Measurements from ENCODE around the gene OVAAL.
A peak's percentile ranks its signal among the peaks of the same experiment; 100 is the strongest.
"Not testable (repeated sequence)": the region's sequence is repeated elsewhere in the genome, so short reads cannot be mapped to it uniquely, and the experiment has no call there.

OVAAL gene

DNA sequence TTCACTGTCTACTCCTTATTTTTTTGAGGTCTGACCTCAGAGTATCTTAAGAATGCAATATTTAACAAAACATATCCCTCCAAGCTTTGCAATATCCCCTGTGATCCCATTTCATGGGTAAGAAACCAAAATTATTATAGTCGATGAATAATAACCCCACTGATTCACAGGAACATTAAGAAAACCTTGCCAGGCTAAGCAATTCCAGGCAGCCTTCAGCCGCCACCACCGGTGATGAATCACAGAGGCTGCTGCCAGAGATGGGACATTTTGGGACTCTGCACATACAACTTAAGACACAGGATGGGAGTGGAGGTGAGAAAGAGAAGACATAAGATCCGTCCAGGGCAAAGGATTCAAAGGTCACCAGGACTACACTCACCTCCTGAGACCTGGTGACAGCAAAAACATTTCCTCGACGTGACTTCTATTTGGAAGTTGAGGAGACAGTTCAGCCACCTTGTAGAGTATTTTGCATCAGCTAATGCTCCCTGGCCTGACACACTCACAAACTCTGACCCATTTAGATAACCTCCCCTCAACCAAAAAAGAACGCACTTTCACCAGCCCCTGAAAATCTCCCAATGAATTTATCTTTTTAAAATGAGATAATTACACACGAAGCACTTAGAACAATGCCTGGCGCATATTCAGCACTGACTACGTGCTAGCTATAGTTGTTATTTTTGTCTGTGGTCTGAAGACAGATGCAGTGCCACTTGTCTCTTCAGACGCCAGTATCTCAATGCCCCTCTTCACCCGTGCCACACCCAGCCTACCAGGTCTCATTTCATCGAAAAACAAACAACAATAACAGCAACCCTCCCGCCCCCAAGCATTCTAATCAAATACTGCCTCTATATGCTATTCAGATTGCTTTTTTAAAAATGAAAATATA, 17.8 kb upstream of the OVAAL start:
- no peak for DNase-seq (ENCODE audit: low read depth, low spot score)

DNA sequence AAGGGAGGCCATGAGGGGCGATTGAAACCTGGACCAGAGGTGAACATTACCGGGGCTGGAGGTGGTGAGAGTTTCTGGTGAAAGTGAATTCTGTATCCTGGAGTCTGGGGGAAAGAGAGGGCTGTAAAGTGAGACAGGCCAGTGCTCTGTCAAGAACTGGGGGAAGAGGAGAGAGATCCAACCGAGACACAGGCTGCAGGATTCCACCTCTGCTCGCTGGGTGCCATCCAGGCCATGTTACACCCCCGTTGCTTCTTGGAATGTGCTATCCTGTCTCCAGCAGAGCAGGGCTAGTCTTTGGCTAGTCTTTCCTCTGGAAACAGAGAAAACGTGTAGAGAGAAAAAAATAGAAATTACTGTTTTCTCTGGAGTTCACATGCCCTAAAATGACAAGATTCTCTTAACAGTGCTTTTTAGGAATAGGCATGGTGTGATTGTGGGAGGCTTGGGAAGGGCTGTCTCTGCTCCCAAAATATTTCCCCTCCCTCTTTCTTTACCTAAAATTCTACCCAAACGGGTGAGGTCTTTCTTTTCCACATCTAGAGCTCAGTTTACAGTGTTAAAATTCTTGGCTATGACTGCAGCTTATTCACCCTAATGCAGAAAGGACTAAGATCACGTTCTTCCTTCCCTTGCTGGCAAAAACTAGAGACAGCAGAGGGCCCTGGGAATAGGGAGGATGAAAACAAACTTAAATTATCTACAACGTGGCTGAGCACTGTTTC, 16.5 kb upstream of the OVAAL start:
- DNase-seq (ENCODE audit: low read depth, low spot score), result peak; percentile 7

DNA sequence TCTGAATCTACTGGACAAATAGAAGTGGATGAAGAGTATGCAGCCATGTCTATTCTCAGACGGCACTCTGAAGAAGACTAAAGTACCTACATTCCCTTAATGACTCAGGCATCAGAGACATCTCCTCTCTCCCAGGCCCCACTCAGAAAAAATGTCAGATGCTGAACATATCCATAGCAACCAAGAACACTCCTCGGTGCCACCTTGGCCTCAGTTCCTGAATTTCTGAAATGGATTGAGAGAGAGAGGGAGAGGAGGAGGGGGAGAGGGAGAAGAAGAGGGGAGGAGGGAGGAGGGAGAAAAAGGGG, 16.0 kb upstream of the OVAAL start:
- DNase-seq (ENCODE audit: low read depth, low spot score), result no peak

- no peak for DNase-seq (ENCODE audit: low read depth, low spot score)
Measured at GRCh38 chr1:180544050-180544449, 14.7 kb upstream of the OVAAL start.

DNA sequence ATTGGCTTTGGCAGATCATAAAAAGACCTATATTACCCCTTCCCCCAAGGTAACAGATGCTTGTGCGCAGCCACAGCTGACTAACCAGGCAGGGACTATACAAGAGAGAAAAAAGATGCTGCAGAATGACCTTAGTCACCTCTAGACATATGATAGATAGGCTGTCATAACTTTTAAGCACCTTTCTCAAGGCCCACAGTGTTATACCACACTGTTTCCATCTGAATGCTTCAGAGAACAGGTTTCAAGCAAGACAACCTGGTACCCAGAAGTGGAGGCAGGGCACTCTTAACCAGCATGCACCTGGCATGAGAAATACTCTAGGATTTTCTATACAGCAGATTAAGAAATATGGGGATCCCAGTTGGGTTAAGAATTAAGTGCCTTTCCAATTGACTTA, 12.8 kb upstream of the OVAAL start:
- no peak for DNase-seq (ENCODE audit: low read depth, low spot score)

- no peak for DNase-seq (ENCODE audit: low read depth, low spot score)
Measured at GRCh38 chr1:180548686-180549317, 10.0 kb upstream of the OVAAL start.

GRCh38 chr1:180549770-180550169, 9.0 kb upstream of the OVAAL start:
- not testable (repeated sequence) for DNase-seq (ENCODE audit: low read depth, low spot score)

DNA sequence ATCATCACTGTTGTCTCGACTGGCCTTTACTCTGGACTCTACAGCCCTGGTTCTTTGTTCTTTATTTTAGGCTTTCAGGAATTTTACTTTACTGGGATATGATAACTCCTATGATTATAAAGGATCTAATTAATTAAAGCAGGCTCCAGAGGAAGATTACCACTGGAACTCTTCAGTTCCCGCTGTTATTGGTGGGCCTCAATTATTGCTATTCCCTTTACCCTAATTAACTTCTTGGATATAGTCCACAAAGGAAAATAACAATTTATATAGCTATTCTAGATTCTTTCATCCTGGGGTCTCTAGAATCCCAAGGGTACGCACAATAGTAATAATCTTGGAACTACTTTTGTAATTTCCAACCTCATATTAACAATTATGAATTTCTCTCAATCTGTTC, 8.5 kb upstream of the OVAAL start:
- no peak for DNase-seq (ENCODE audit: low read depth, low spot score)

GRCh38 chr1:180551997-180552396, 6.8 kb upstream of the OVAAL start:
- no peak for DNase-seq (ENCODE audit: low read depth, low spot score)

- DNase-seq (ENCODE audit: low read depth, low spot score), result not testable (repeated sequence)
Measured at GRCh38 chr1:180553046-180553445, 5.7 kb upstream of the OVAAL start.

DNA sequence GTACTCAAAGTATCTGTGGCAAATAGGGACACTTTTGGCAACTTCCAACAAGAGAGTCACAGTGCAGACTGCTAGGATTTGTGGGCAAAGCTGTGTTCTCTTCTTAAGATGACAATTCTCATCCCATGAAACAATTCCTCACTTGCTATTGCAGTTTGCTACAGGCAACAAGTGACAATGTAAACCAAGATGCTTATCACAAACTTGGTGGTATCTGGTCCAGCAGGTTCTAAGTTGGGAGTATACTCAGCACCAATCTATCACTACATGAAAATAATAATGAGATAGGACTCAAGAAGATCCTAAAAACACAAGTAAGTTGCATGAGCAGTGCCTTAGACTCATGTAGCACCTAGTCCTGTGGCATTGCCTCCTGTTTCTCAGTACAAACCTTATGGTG, 3.4 kb upstream of the OVAAL start:
- no peak for DNase-seq (ENCODE audit: low read depth, low spot score)

DNA sequence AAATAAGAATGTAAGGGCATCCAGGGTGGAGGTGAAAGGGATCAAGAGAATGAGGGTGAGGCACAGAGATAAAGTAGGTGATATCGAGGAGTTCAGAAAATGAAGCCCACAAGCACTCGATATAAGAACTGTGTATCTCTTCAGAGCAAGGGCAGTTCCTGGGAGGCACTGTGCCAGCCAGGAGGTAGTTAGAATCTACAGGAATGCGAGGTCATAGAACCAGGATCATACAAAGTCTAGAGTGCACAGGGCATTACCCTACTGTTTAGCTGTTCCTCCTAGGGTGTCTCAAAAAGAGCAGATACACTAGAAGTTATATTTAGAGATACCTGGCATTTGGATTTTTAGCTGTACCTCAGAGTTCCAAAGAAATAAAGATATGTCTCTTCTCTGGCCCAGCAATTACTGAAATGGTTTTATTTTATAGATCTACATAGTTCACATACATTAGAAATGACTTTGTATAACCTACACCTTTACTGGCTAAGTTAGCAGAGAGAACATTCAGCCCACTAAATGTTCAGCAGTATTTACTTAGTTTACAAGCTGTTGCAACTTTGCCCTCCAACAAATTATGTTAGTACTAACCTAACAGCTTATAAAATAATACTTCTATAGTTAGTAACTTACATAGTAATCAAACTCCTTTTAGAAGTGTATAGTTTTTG, 1.6 kb downstream of the OVAAL start:
- no peak for DNase-seq (ENCODE audit: low read depth, low spot score)

- DNase-seq (ENCODE audit: low read depth, low spot score), result no peak
Measured at GRCh38 chr1:180560868-180561600, 2.3 kb downstream of the OVAAL start.

DNA sequence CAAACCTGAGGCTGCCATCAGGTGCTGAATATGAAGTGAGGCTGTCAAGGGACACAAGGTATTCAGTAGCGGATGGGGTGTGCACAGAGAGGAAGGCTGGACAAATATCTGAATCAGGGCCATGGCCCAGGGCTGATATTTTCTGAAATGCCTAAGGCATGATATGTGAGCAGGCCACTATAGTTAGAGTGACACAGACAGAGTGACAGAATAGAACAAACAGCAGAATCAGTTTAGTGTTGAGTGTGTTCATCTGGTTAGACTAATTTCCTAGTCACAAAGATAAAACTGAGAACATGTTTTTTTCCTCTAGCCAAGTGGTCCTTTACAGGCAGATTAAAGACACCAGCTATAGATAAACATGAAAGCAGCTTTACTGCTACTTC, 3.9 kb downstream of the OVAAL start:
- DNase-seq (ENCODE audit: low read depth, low spot score), result no peak

DNA sequence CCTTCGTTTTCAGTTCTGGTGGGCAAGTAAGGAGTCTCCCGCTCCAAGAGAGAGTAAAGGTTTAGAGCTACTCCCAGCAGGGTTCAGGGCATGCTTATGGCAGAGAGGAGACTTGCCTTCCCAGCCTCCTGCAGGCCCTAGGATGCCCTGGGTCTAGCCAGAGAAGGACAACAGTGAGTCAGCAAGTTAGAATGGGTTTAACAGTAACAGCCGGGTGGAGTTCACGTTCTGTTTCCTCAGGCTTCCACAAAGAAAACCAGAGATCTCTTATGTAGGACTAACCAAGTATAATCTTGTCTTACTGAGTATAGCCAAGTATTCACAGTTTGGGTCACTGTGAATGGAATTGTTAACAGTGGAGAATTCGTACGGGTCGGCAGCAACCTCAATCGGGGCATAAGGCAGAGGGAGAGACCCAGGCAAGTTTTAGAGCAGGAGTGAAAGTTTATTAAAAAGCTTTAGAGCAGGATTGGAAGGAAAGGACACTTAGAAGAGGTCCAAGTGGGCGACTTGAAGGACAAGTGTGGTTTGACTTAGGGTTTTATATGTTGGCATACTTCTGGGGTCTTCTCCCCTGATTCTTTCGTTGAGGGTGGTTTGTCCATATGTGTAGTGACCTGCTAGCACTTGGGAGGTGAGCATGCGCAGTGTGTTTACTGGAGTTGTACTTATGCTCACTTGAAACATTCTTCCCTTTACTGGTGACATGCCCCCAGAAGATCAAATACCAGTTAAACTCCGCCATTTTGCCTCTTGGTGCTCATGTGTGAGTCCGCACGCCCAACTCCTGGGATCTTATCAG, 4.5 kb downstream of the OVAAL start:
- no peak for DNase-seq (ENCODE audit: low read depth, low spot score)

DNA sequence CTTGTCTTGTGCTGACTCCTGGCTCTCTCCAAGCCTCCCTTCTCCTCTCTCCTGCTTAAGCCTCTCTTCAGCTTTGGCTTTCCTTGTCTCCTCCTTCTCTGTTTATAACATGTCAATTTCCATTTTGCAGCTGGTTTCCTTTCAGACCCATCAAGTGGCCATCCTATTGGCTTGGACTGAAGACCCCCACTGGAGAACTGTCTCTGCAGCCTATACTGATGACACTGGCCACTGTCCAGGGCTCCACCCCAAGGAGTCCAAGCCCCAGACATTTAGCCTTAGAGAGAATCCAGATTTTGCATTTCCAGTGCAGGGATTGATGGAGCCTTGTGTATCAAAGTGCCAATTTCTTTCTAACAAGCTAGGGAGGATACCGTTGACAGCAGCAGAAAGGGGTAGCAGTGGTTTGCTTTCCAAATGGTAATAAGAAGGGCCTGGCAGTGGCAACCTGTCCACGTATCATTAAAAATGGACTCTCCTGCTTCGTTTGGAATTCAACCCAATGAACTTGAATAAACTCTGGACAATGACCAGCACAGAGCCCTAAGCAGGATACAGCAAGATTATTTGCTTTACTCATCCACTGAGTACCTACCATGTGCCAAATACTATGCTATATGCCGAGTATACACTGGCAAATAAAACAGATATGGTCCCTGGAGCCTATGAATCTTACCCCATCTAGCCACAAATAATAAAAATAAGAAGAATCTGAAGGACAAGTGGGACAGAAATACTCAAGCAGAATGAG, 6.5 kb downstream of the OVAAL start:
- DNase-seq (ENCODE audit: low read depth, low spot score), result no peak

DNA sequence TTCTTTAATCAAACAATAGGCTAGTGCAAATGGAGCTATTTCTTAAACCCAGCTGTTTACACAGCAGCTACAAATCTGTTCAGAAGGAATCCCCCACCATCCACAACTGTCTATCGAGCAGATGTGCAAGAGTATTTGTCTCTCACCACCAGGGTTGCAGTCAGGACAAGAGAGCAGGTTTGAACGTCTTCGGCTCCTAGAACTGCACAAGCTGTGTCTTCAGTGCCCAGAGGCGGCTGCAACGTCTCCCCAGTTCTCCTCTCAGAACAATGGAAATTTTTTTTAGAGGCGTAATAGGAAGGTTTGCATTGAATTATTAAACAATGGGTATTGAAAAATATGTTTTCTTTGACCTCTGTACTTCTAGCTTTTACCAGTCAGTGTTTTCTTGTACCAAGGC, 7.3 kb downstream of the OVAAL start:
- no peak for DNase-seq (ENCODE audit: low read depth, low spot score)

- DNase-seq (ENCODE audit: low read depth, low spot score), result no peak
Measured at GRCh38 chr1:180566495-180566894, 7.7 kb downstream of the OVAAL start.

DNA sequence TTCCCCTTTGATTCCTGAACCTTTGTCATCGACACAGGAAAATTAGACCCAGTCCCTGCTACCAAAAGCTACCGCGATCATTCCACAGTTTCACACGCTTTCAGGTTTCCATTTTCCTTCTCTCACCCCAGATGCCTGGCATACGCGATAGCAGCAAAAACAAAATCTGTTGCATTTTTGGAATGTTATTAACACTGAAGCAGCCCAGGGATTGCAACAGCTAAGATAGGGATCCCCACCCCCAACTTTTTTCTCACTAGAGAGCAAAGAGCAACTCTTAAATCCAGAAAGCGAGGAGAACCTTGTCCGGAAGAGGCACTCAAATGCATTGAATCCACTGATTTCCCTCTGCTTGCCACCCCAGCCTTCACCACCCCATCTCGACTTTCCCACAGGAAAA, 8.9 kb downstream of the OVAAL start:
- no peak for DNase-seq (ENCODE audit: low read depth, low spot score)

- no peak for DNase-seq (ENCODE audit: low read depth, low spot score)
Measured at GRCh38 chr1:180568184-180568583, 9.4 kb downstream of the OVAAL start.

All from iPS DF 19.7 (cell line).